ENCODE results near the gene ZBTB20. TPM values are rescaled to one million over a fixed set of nuclear protein-coding genes. Genes with fewer than 3 reads are reported as not detected.

ZBTB20 gene
- total and polyA plus RNA-seq, 2 donors (not counting 1 experiment from before 2014, with no cell fraction given) = 4.0 to 123 TPM

- Histone ChIP-seq H3K36me3 (replicated peaks in 1 of 2; ENCODE audit: control extremely low read depth in 1 of 2, control insufficient read depth in 1 of 2, extremely low read depth in 1 of 2, insufficient read depth in 2 of 2, low read length in 1 of 2) (peaks cover 0 to 3% of the 10 kb centered on the region in 2 experiments), H3K9me3 (ENCODE audit: control extremely low read depth in 1 of 3, control insufficient read depth in 2 of 3, insufficient read depth in 1 of 3, low read length in 2 of 3) (peaks cover 0 to 17% (median 13%) of the 10 kb centered on the region in 3 donors), H3K4me3 (ENCODE audit: control extremely low read depth in 1 of 5, extremely low read depth in 1 of 5, insufficient read depth in 1 of 5, low read depth in 2 of 5, low read length in 4 of 5) (no peak overlapping the region), H3K4me2 (replicated peaks; ENCODE audit: low read depth, low read length, poor library complexity, severe bottlenecking) (no peak overlapping the region), H3K27me3 (replicated peaks in 1 of 4; ENCODE audit: control extremely low read depth in 1 of 4, control insufficient read depth in 3 of 4, insufficient read depth in 4 of 4, low read length in 3 of 4) (no peaks in the 10 kb centered on the region), H3K27ac (ENCODE audit: low read length in 2 of 2) (no peak overlapping the region), H3K9ac (ENCODE audit: low read length) (no peak overlapping the region), H4K20me1 (ENCODE audit: control insufficient read depth, insufficient read depth, low read length, poor library complexity, severe bottlenecking) (no peaks in the 10 kb centered on the region), H2AFZ (ENCODE audit: insufficient read depth, low read depth, low read length, poor library complexity, severe bottlenecking) (no peak overlapping the region), H3K79me2 (ENCODE audit: control insufficient read depth, insufficient read depth, low read length) (no peaks in the 10 kb centered on the region), H3K4me1 (ENCODE audit: control insufficient read depth in 2 of 2, insufficient read depth in 2 of 2, low read length in 2 of 2) (no peaks in the 10 kb centered on the region)
- ChIA-PET CTCF (no interaction called here), POLR2A (interaction anchor here (0.6 kb wide), 1 partner anchor 40 kb away, joined by 3 read pairs; no protein-coding TSS in a partner anchor)
- Mint-ChIP-seq H3K4me3 (no peak overlapping the region), H3K27me3 (no peaks in the 10 kb centered on the region), H3K27ac (no peak overlapping the region), H3K4me1 (no peaks in the 10 kb centered on the region), H3K9me3 (ENCODE audit: insufficient read depth) (peaks cover 15% of the 10 kb centered on the region)
- no peak for TF ChIP-seq EZH2 (IDR thresholded peaks at IDR 0.05; ENCODE audit: borderline replicate concordance, insufficient read depth, low read depth, low read length, poor library complexity, severe bottlenecking)
- no peak for TF ChIP-seq CTCF (IDR thresholded peaks at IDR 0.05)
- intact Hi-C loops (cut with micrococcal nuclease) = no loop called here
- ATAC-seq (ENCODE audit: low read depth) = no peak
- 100% methylated on average over 3 of the region's 3 CpGs for WGBS (ENCODE audit: insufficient coverage)
- no peak for DNase-seq
These were observed 512.5 kb downstream of the ZBTB20 start for GRCh38 chr3:114634635-114635034.

- Histone ChIP-seq H3K9ac (ENCODE audit: low read length) (no peak overlapping the region), H3K9me3 (ENCODE audit: control extremely low read depth in 1 of 3, control insufficient read depth in 2 of 3, insufficient read depth in 1 of 3, low read length in 2 of 3) (peaks cover 0 to 17% (median 8%) of the 10 kb centered on the region in 3 donors), H3K36me3 (replicated peaks in 1 of 2; ENCODE audit: control extremely low read depth in 1 of 2, control insufficient read depth in 1 of 2, extremely low read depth in 1 of 2, insufficient read depth in 2 of 2, low read length in 1 of 2) (peaks cover 0 to 3% of the 10 kb centered on the region in 2 experiments), H2AFZ (ENCODE audit: insufficient read depth, low read depth, low read length, poor library complexity, severe bottlenecking) (no peak overlapping the region), H3K4me3 (ENCODE audit: control extremely low read depth in 1 of 5, extremely low read depth in 1 of 5, insufficient read depth in 1 of 5, low read depth in 2 of 5, low read length in 4 of 5) (no peak overlapping the region), H3K4me2 (replicated peaks; ENCODE audit: low read depth, low read length, poor library complexity, severe bottlenecking) (no peak overlapping the region), H3K27me3 (replicated peaks in 1 of 4; ENCODE audit: control extremely low read depth in 1 of 4, control insufficient read depth in 3 of 4, insufficient read depth in 4 of 4, low read length in 3 of 4) (no peaks in the 10 kb centered on the region), H4K20me1 (ENCODE audit: control insufficient read depth, insufficient read depth, low read length, poor library complexity, severe bottlenecking) (no peaks in the 10 kb centered on the region), H3K4me1 (ENCODE audit: control insufficient read depth in 2 of 2, insufficient read depth in 2 of 2, low read length in 2 of 2) (no peaks in the 10 kb centered on the region), H3K79me2 (ENCODE audit: control insufficient read depth, insufficient read depth, low read length) (no peaks in the 10 kb centered on the region), H3K27ac (ENCODE audit: low read length in 2 of 2) (no peak overlapping the region)
- intact Hi-C loops (cut with micrococcal nuclease) = no loop called here
- ChIA-PET POLR2A (no interaction called here), CTCF (no interaction called here)
- Mint-ChIP-seq H3K4me3 (no peak overlapping the region), H3K9me3 (ENCODE audit: insufficient read depth) (peaks cover 13% of the 10 kb centered on the region), H3K27ac (no peak overlapping the region), H3K27me3 (no peaks in the 10 kb centered on the region), H3K4me1 (no peaks in the 10 kb centered on the region)
- TF ChIP-seq CTCF (IDR thresholded peaks at IDR 0.05) = no peak
- no peak for TF ChIP-seq EZH2 (IDR thresholded peaks at IDR 0.05; ENCODE audit: borderline replicate concordance, insufficient read depth, low read depth, low read length, poor library complexity, severe bottlenecking)
- ATAC-seq (ENCODE audit: low read depth) (no peak), DNase-seq (no peak)
- no CpG with 5 or more reads among the region's 1 CpG for WGBS (ENCODE audit: insufficient coverage)
These were observed 514.2 kb downstream of the ZBTB20 start for GRCh38 chr3:114632757-114633424.

Measured in B cell (primary cell).